Suprapubic skin (tissue), 4 donors: ENCODE measurements around the gene RBM47.

Experiments used
- CTCF ChIP-seq, 2 donors: fragments of 200-600 bp in 1 of 2; fragments of 450-650 bp in 1 of 2; sonication (generic) in 1 of 2; IDR thresholded peaks; one replicate each; pipeline ENCODE4 v1.5.1; 2016 to 2019; ENCODE audit warnings: antibody characterized with exemption in 2 of 2, mild to moderate bottlenecking in 1 of 2, moderate library complexity in 1 of 2
- EP300 ChIP-seq: sonication (generic); formaldehyde crosslinking; IDR thresholded peaks from one replicate; pipeline ENCODE4 v1.6.1; 2017; ENCODE audit warnings: antibody characterized with exemption
- POLR2A ChIP-seq, 2 donors: fragments of 450-650 bp; IDR thresholded peaks; one replicate each; pipeline ENCODE4 v1.6.1; 2017; ENCODE audit warnings: antibody characterized with exemption in 2 of 2, mild to moderate bottlenecking in 2 of 2, moderate library complexity in 2 of 2
- POLR2AphosphoS5 ChIP-seq, 3 donors: sonication (generic); formaldehyde crosslinking; IDR thresholded peaks; one replicate each; pipeline ENCODE4 v1.6.1; 2017; ENCODE audit warnings: antibody characterized with exemption in 3 of 3

GRCh38 chr4:40380647-40381046 lies 249.0 kb downstream of the RBM47 start:
- no peak for TF ChIP-seq POLR2A (IDR thresholded peaks at IDR 0.05)
- TF ChIP-seq CTCF (IDR thresholded peaks at IDR 0.05), result no peak
- no peak for TF ChIP-seq EP300
- no peak for TF ChIP-seq POLR2AphosphoS5 (IDR thresholded peaks at IDR 0.05)
